HG02623 (cell line): Measurements from ENCODE around the gene JAG2.

Source experiments
- ATAC-seq: cut with Tn5 transposase; IDR thresholded peaks from one replicate; pipeline ENCODE4 v1.9.1; 2021; ENCODE audit warnings: moderate library complexity; ENCODE audit not compliant: unreplicated experiment

Gene JAG2

DNA sequence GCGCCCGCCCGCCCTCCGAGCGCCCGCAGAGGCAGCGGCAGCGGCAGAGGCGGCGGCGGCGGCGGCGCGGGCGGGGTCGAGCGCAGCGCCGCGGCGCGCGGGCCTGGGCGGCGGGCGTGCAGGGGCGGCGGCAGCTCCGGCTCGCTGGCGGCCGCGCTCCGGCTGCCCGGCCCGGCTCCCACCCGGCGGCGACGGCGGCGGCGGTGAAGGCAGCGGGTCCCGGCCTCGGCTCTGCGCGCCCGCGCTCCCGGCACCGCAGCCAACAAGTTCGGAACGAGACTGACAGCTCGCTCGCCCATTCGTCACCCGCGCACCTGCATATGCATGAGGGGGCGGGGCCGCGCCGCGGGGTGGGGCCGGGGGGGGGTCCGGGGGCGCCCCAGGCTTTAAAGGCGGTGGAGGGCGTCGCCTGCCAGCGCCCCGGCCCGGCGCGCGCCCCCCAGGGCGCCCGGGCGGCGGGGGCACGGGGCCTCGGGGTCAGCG is at the start of gene JAG2:
TSS of gene JAG2 (minus strand) at position 281 of the 483 bp plus-strand sequence. CDS start 356 bp downstream, outside the sequence.
- no peak for ATAC-seq

DNA sequence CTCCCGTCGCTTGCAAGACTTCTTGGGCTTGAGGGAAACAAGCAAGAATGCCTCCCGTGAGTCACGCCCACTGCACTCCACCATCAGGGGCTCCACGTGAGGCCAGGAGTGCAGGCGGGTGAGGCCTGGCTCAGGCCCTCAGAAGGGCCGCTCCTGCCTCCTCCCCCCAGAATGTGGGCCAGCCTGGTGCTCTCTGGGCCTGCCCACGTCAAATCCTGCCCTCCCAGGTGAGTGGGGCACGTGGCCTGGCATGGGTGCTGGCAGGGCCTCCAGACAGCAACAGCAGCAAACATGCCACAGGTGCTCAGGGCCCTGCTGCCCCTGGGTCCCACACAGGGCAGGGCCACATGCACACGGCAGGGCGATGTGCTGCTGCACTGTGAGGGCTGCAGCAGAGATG is 49.2 kb upstream of the JAG2 start:
- no peak for ATAC-seq

DNA sequence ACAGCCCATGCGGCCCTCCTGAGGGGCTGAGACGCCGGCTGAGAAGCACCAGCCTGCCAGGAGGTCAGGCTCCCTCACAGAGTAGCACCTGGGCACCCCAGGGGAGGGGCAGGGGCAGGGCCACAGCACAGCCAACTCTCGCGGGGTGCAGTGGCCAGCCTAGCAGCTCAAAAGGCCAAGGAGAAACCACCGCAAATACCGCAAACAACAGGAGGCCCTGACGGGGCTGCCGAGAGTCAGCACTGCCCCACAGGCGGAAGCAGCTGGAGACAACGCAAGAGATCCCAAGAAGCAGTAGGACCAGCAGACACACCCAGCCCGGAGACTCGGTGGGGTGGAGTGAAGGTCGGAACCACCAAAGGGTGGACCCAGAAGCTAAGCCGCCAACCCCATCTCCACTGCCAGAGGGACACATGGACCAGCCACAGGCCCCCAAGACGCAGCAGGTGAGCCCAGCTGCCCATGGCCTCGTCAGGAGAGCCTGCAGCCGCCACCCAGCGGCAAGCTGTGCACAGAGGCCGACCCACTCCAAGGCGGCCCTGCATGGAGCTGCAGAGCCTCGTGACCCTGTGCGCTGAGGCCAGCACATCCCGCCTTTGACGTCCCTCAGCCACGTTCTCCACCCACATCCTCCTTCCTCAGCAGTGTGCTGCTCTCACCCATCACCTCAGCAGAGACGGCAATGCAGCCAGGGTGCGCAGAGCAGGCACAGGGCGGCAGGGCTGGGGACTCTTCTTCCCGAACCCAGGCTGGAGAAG is 48.1 kb upstream of the JAG2 start:
- no peak for ATAC-seq

DNA sequence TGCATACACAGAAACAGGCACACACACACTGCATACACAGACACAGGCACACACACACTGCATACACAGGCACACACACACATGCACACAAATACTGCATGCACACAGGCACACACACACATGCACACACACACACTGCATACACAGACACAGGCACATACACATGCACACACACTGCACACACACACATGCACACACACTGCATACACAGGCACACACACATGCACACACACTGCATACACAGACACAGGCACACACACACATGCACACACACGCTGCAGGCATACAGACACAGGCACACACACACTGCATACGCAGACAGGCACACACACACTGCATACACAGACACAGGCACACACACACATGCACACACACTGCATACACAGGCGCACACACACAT is 47.0 kb upstream of the JAG2 start:
- no peak for ATAC-seq

DNA sequence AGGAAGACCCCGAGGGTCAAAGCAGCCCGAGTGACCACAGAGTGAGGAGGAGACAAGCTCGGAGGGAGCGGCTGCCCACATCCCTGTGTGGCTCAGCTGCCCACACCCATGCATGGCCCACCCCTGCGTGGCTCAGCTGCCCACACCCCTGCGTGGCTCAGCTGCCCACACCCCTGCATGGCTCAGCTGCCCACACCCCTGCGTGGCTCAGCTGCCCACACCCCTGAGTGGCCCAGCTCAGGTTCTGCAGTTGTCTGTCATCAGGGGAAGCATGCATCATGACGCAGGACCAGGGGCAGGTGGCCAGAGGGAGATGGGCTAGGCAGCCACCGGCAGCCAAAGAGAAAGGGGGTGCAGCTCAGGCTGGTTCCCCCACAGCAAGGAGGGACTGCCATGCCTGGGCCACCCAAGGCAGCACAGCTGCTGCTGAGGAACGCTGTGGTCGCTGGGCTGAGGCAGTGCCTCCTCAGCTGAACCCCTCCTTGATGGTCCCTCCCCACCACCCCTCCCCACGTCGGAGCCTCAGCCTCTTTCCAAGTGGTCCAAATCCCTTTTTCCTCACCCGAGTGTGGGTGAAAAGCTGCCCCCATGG is 45.8 kb upstream of the JAG2 start:
- ATAC-seq: no peak

DNA sequence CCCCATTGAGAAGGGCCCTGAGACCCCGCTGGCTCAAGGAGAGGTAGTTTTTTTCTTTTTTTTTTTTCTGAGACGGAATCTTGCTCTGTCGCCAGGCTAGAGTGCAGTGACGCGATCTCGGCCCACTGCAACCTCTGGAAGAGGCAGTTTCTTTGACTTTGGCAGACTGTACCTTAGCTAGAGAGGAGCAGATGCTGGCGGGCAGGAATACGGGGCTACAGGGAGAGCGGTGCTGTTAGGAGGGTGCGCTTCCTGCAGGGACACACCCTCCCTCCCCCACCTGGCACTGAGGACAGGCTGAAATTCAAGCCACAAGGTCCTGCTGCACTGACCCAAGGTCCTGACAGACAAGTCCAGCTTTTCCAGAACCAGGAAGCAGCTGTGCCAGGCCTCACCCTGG is 44.8 kb upstream of the JAG2 start:
- ATAC-seq: no peak

DNA sequence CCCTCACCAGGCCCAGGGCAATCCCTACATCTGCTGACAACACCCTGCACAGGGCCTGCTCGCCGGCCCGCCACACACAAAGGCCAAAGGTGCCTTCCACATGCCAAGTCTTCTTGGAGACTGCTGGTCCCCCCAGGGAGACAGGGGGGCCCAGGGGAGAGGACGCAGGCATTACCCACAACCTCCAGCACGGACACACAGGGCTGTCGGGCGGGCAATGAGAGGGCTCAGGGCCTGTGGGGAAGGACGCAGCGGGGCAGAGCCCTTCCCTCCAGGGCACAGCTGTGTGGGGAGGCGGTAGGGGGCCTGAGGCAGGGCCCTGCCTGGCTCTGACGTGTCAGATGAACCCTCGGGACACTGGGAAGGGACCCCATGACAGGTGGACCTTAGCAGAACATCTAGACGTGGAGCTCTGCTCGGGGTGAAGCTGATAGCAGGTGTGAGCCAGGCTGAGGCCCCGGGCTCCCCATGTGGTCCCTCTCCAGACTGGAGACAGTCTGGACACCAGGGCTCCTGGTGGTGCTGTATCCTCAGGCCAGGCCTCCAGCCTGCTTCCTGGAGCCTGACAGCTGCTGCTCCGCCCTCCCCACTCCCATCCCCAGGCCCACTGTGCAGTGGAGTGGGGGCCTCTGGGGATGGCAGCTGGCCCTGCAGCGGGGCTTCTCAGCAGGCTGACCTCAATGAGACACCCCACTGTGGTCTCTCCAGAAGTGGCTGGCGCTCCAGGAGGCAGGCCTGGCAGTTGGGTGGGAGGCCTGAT is 44.1 kb upstream of the JAG2 start:
- ATAC-seq: no peak

DNA sequence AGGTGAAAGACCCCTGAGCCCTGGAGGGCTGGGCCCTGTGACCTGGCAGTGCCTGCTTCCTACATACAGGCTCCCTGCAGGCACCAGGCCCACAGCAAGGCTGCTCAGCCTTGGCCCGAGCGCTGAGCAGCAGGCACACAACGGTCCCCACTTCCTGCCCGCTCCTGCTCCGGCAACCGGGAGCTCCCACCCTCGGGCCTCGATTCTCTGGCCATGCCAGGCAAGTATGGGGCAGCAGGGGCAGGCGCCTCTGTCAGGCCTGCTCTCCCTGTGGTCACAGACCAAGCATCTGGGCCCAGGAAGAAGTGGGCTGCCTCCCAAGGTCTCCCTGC is 43.1 kb upstream of the JAG2 start:
- ATAC-seq: no peak

DNA sequence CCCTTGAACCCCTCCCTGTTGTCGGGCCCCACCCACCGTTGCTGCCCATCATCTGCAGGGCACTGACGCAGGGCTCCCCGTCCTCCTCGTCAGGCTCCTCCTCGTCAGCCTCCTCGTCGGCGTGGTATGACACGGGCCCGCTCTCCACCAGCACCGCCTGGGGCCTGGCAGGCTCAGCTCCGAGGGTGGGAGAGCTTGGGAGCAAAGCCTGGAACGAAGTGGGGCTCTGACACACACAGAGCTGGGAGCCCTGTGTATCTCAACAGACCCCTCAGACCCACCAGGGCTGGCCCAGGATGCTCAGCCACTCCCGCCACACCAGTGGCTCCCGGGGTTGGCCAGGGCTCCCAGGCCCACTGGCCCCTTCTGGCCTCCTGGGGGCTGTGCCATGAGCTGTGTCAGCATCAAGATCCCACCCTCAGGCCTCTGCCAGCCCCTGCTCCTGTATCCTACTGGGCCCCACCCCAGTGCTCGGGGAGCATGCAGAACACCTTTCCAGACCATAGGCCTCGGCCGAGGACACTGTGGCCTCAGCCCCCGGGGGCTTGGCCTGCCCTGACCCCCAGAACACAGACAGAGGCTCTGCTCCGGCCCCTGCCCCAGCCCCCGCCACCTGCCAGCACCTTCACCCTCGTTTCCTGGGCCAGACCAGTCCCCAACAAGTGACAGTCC is 42.6 kb upstream of the JAG2 start:
- no peak for ATAC-seq

DNA sequence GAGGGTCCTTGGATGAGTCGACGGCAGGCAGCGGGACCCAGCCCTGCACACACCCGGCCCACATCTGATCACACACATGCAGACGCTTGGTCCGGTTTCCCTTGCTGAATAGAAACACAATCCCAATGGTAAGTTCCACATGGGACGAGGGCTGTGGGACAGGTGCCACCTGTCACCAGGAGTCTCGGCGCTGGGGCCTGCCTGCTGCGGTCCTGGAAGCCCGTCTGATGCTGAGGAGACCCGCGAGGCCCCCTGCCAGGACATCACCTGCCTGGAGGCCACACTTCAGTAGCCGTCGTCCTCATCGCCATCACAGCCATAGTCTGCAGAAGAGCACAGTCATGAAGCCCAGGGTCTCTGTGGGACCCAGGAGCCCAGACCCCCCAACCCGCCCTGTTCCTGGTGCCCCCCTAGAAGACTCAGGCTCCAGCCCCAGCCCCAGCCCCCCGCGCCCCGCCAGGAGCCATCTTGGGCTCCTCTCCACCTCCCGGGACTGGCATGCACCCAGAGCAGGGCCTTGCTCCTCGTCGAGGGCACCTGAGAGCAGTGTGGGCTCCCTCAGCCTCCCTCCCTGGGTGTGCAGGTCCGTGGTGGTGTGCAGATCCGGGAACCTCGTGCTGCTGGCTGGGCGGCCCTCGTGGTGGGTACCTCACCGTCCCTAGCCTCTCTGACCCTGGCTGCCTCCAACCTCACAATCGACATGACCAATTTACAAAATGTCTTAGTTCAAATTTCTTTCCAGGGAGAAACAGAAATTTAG is 41.9 kb upstream of the JAG2 start:
- ATAC-seq: no peak

DNA sequence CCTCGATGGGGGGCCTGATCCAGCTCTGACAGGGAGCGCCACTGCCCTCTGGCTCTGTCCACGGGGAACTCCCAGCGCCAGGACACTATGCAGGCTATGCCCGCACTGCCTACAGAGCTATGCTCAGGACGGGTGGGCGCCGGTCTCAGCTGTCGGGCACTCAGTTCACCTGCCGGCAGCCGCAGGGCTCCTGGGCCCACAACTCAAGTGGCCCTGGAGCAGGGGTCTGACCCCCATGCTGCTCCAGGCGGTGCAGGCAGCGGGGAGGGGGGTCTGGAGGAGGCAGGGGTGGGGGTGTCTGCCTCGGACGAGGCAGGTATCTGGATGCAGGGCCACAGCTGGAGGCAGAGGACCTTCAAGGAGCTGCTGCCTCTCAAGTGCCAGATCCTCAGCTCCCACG is 41.1 kb upstream of the JAG2 start:
- ATAC-seq: no peak

DNA sequence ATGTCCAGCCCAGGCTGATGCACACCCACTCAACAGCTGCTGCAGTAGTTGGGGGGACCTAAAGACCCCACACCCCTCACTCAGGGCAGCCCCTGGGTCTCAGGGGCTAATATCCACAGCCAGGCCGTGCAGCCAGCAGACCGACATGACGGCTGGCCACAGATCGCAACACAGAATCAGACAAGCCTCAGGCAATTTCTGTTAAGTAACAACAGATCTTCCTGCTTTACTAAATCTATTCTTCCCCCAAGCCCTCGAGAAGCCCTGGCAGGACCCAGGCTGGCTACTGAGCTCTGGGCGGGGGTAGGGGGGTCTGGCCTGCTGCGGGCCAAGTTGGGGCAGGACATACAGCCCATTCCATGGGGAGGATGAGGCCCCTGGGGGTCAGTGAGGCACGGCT is 40.5 kb upstream of the JAG2 start:
- ATAC-seq: no peak

DNA sequence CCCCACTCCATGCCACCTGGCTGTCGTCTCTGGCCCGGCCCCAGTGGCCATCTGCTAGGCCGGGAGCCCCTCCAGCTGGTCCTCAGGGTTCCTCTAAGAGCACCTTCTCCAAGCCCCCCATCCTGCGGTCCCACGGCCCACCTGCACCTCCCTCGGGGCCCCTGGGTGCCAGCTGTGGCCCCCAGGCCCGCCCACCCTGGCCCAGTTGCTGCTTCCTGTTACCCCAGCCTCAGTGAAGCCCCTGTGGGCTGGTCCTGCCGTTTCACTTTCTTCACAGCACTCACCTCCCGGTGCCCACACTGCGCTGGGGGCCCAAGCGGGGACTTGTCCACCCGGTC is 40.1 kb upstream of the JAG2 start:
- ATAC-seq: no peak

DNA sequence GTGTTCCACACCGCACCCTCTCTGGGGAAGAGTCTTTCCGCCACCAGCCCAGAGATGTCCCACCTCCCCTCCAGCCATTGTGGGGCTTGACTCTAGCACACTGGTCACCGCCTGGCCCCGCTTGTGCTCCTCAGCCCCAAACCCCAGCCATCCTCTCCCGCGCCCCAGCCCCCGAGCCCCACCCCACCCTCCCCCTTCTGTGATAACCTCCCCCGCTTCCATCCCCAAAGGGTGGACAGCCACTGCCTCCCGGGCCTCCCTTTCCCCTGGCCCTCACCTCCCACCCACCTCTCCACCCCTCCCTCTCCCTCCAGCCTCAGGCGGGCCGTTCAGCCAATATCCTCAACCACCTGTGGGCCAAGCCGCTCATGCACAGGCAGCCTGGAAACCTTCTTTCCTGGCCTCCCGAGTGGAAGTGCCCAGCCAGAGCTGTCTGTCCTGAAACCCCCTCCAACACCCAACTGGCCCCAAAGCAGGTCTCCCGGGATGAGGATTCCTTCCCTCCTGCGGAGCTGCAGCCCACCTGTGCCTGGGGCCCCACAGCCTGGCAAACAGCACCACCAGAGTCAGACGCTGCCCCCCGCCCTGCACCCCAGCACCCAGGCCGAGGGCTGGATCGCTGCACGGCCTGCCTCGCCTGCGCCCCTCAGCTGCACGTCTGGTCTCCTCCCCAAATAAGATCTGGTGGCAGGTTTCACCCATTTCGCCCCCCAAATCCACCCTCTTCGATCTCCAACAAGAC is 39.6 kb upstream of the JAG2 start:
- ATAC-seq: no peak

DNA sequence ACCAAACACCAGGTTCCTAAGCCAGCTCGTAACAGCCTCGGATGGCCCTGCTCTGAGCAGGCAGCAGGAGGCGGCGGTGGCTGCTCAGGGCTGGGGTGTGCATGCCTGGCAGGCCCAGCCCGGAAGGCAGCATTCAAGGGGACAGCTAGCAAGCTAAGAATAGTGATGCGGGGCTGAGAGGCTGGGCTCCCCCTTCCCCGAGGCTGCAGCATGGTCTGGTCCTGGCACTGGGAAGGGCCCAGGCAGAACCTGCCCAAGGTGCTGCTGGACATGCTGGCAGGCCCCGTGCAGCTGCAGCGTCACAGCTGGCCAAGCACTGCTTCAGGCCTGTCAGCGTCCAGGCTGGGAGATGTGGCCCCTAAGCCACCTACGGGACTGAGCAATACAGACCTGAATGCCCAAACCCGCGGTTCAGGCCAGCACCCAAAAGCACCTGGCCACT is 38.9 kb upstream of the JAG2 start:
- no peak for ATAC-seq

DNA sequence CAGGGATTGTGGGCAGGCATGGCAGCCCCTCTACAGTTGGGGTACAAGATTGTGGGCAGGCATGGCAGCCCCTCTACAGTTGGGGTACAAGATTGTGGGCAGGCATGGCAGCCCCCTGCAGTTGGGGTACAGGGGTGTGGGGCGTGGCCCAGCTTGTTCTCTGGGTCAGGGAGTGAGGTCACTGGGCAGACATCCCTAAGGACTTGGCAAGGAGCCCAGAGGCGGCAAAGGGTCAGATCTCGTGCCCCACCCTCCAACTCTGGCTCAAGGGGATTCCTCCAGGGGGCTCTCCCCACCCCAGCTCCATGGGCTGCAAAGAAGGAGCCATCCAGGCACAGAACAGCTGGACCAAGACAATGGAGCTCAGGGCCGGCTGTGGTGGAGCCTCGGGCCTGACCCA is 38.3 kb upstream of the JAG2 start:
- no peak for ATAC-seq

DNA sequence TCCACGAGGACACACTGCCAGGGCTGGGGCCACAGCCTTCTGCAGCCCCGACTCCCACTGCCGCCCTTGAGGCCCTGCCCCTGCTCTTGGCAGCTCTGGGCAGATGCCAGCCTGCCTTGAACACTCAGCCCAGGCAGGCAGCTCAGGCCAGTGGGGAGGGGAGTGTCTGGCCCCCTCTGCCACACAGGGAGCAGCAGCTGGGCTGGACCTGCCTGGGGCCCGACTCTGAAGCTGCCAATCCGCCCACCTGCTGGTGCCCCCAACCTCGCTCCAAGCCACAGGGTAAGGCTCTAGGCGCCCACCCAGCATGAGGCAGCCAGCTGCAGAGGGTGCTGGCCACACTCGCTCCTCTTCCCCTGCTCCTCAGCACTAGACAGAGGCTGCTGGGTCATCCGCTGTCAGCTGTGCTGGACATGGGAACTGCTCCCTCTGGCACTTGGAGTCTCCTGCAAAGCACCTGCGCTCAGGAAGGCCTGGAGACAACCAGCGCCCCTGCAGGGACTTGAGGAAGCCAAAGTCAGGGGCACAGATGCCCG is 37.2 kb upstream of the JAG2 start:
- no peak for ATAC-seq

DNA sequence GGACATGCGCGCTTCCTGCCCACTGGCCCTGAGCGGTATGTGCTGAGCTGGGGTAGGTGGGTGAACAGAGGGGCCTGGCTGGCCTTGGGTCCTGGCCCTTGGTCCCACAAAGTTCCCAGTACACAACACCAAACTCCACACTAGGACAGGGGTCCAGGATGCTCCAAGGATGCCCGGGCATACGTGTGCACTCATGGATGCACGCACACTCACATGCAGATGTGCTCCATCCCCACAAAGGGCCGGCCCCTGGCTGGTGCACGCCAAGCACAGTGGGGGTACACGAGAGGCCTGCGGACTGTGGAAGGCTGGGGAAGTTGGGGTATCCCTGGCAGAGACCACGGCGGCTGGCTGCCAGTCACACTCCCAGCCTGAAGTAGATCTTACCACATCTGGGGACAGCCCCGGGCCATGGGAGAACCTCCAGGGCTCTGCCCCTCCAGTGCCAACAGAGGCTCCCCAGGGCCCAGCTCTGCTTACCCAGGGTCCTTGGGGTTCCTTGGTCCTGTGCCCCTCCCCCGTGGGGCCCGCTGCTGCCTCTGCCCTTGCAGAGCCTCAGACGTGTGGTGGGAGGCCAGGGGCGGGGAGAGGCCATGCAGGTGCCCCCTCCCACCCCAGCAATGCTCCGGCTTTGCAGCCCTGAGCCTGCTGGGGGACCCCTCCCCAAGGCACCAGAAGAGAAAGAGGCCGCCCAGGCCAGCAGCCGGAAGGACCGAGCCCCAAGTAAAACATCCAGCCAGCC is 36.5 kb upstream of the JAG2 start:
- ATAC-seq: no peak

DNA sequence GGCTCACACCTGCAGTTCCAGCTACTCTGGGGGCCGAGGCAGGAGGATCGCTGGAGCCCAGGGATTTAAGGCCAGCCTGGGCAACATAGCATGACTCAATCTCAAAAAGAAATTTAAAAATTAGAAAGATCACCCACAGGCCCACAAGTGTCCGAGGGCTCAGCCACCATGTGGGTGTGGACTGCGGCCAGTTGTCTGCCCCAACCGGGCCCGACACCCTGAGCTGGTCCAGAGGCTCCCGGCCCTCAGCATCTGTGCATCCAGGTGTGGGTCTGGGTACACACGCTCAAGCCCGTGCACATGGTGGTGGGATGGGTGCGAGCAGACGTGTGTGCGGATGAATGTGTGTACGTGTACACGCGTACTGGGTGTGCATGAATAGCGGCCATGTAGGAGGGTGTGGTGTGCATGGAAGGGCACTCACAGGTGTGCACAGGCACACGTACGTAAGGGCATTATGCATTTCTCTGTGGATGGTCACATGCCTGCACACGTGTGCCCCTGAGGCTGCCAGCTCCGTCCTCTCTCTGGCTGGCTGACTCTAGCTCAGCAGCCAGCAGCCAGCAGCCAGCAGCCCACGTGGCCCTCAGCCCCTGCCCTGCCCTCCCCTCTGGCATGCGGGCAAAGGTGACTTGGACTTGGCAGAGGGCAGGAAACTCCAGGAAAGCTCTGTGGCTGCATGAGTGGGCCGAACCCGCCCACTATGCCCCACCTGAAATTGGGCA is 35.8 kb upstream of the JAG2 start:
- ATAC-seq: no peak
